ENCODE data around the gene CCL4.

Gene CCL4

DNA sequence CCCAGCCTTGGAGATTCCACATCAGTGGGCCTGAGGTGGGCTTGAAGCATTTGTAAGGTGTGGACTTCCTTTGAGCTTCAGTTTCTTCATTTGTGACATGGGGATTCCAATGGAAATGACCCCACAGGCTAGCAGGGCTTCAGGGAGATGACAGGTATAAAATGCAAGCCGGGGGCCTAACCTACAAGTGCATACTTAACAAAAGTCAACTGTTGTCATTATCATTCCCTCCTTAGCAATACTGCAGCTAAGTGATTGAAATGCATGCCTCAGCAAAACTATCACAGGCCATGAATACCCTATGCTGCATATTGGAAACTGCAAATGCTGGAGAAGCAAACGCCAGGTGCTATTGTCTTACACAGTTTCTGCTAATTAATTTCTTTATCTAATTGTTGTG lies 19.8 kb downstream of the CCL4 start:
- H4K20me1 ChIP-seq (ENCODE audit: insufficient read depth, low read length, poor library complexity, severe bottlenecking), result no peaks in the 10 kb centered on the region
- H3K36me3 ChIP-seq (ENCODE audit: insufficient read depth, low read length), result no peaks in the 10 kb centered on the region
- H3K4me2 ChIP-seq (ENCODE audit: low read depth, low read length, poor library complexity, severe bottlenecking), result no peak overlapping the region
- no peak overlapping the region for H3K4me3 ChIP-seq (ENCODE audit: low read length, poor library complexity, severe bottlenecking)
- TF ChIP-seq EZH2phosphoT487 (IDR thresholded peaks at IDR 0.05; ENCODE audit: borderline replicate concordance), result no peak
- TF ChIP-seq, protein P1, sequence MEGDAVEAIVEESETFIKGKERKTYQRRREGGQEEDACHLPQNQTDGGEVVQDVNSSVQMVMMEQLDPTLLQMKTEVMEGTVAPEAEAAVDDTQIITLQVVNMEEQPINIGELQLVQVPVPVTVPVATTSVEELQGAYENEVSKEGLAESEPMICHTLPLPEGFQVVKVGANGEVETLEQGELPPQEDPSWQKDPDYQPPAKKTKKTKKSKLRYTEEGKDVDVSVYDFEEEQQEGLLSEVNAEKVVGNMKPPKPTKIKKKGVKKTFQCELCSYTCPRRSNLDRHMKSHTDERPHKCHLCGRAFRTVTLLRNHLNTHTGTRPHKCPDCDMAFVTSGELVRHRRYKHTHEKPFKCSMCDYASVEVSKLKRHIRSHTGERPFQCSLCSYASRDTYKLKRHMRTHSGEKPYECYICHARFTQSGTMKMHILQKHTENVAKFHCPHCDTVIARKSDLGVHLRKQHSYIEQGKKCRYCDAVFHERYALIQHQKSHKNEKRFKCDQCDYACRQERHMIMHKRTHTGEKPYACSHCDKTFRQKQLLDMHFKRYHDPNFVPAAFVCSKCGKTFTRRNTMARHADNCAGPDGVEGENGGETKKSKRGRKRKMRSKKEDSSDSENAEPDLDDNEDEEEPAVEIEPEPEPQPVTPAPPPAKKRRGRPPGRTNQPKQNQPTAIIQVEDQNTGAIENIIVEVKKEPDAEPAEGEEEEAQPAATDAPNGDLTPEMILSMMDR (conservative IDR thresholded peaks at IDR 0.05; ENCODE audit: low read length), result no peak
- H3K4me1 ChIP-seq (ENCODE audit: insufficient read depth, low read length, poor library complexity, severe bottlenecking), result peaks cover 7% of the 10 kb centered on the region
- peaks cover 11% of the 10 kb centered on the region; the same call in 1 of the 2 replicates for H3K9me3 ChIP-seq (ENCODE audit: insufficient read depth, low read depth, low read length)
- no peaks in the 10 kb centered on the region for H3K27me3 ChIP-seq (ENCODE audit: insufficient read depth, low read length, poor library complexity, severe bottlenecking)
- H2AFZ ChIP-seq (ENCODE audit: low read length), result no peak overlapping the region
- H3K9me2 ChIP-seq (replicated peaks; ENCODE audit: low read depth, low read length), result no peaks in the 10 kb centered on the region
- no peaks in the 10 kb centered on the region for H3F3A ChIP-seq (ENCODE audit: low read depth)
- H3K9ac ChIP-seq (ENCODE audit: low read depth, low read length, poor library complexity, severe bottlenecking), result no peak overlapping the region
- H3K79me2 ChIP-seq (ENCODE audit: insufficient read depth, low read length), result no peaks in the 10 kb centered on the region

DNA sequence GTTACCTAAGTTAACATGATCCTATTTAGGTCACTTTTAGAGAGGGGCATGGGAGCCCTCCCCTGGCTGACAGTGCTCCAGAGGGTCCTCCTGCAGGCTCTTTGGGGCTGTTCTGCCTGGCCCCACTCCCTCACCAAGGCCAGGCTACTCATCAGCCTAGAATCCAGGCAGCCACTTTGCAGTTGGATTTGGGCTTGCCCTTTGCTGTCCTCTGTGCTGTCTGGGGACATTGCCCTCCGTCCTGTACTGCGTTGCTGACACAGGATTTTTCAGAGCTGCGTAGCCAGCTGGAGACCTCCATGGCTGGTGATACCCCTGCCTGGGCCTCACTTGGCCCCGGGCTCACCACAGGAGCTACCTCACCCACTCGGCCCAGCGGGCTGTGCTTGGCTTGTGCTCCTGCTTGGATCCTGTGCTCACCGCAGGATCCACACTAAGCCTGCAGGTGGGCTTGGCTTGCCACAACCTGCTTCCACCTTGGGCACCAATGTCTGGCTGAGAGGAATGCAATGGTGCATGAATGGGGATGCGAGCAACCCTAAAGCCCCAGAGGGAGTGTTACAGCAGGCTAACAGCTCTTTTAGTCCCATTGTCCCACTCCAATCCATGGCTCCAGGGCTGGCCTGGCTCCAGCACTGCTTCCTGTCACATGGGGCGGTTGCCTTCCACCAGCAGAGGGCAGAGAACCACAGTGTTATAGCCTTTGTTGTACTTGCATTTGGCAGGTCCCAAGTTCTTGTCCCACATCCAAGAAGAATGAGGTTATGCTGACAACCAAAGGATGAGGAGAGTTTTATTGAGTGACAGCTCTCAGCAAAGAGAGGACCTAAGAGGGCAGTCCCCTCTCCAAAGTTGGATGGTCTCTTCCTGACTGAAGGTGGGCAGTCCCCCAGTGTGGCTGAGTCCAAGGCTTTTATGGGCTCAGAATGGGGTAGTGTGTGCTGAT lies 21.5 kb downstream of the CCL4 start:
- H3K27me3 ChIP-seq (ENCODE audit: insufficient read depth, low read length, poor library complexity, severe bottlenecking), result no peaks in the 10 kb centered on the region
- no peaks in the 10 kb centered on the region for H3K79me2 ChIP-seq (ENCODE audit: insufficient read depth, low read length)
- H3K4me1 ChIP-seq (ENCODE audit: insufficient read depth, low read length, poor library complexity, severe bottlenecking), result peaks cover 7% of the 10 kb centered on the region
- H3K9me2 ChIP-seq (replicated peaks; ENCODE audit: low read depth, low read length), result no peaks in the 10 kb centered on the region
- TF ChIP-seq, protein P1 (conservative IDR thresholded peaks at IDR 0.05; ENCODE audit: low read length), result no peak
- TF ChIP-seq EZH2phosphoT487 (IDR thresholded peaks at IDR 0.05; ENCODE audit: borderline replicate concordance), result no peak
- H3K4me2 ChIP-seq (ENCODE audit: low read depth, low read length, poor library complexity, severe bottlenecking), result no peak overlapping the region
- no peak overlapping the region for H3K4me3 ChIP-seq (ENCODE audit: low read length, poor library complexity, severe bottlenecking)
- no peak overlapping the region for H3K9ac ChIP-seq (ENCODE audit: low read depth, low read length, poor library complexity, severe bottlenecking)
- H4K20me1 ChIP-seq (ENCODE audit: insufficient read depth, low read length, poor library complexity, severe bottlenecking), result no peaks in the 10 kb centered on the region
- no peaks in the 10 kb centered on the region for H3K36me3 ChIP-seq (ENCODE audit: insufficient read depth, low read length)
- H3F3A ChIP-seq (ENCODE audit: low read depth), result no peaks in the 10 kb centered on the region
- H3K9me3 ChIP-seq (ENCODE audit: insufficient read depth, low read depth, low read length), result peaks cover 11% of the 10 kb centered on the region; the same call in 1 of the 2 replicates
- H2AFZ ChIP-seq (ENCODE audit: low read length), result no peak overlapping the region

DNA sequence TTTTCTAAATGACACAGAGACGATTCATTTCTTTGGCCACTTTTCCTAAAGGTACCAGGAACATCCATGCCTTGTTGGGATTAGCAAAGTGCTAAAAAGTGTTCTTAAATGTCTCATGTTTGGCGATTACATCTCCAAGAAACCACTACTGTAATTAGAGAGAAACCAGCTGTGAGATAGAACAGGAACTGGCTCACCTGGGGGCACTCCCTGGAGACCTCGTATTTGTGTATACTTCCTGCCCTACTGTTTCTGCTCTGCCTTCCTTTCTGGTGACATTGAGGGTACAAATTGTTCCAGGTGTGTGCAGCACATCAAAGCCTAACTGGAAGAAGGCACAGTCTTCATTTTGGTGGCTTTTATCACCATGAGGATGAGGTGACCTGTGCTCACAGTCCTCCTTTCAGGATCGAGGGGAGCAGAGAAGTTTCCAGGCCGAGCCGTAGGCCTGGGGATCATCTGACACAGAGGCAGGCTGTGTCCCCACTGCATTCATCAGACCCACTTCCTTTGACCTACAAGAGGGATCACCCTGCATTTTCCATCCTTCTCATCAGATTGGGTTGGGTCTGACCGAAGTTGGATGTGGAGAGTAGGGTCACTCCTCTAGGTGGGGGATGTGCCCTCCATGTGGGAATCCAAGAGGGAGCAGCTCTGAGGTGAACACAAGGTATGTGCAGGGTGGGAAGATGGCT lies 23.7 kb downstream of the CCL4 start:
- Histone ChIP-seq H3K9me2 (replicated peaks; ENCODE audit: low read depth, low read length) (no peaks in the 10 kb centered on the region), H3K27me3 (ENCODE audit: insufficient read depth, low read length, poor library complexity, severe bottlenecking) (no peaks in the 10 kb centered on the region), H3K9me3 (ENCODE audit: insufficient read depth, low read depth, low read length) (peaks cover 11% of the 10 kb centered on the region; the same call in 1 of the 2 replicates), H3K4me3 (ENCODE audit: low read length, poor library complexity, severe bottlenecking) (no peak overlapping the region), H3K9ac (ENCODE audit: low read depth, low read length, poor library complexity, severe bottlenecking) (no peak overlapping the region), H3K79me2 (ENCODE audit: insufficient read depth, low read length) (no peaks in the 10 kb centered on the region), H3K36me3 (ENCODE audit: insufficient read depth, low read length) (no peaks in the 10 kb centered on the region), H4K20me1 (ENCODE audit: insufficient read depth, low read length, poor library complexity, severe bottlenecking) (no peaks in the 10 kb centered on the region), H2AFZ (ENCODE audit: low read length) (no peak overlapping the region), H3K4me1 (ENCODE audit: insufficient read depth, low read length, poor library complexity, severe bottlenecking) (peaks cover 7% of the 10 kb centered on the region), H3F3A (ENCODE audit: low read depth) (no peaks in the 10 kb centered on the region), H3K4me2 (ENCODE audit: low read depth, low read length, poor library complexity, severe bottlenecking) (no peak overlapping the region)
- TF ChIP-seq, protein P1 (conservative IDR thresholded peaks at IDR 0.05; ENCODE audit: low read length), result no peak
- no peak for TF ChIP-seq EZH2phosphoT487 (IDR thresholded peaks at IDR 0.05; ENCODE audit: borderline replicate concordance)
